GM21786 (cell line): ENCODE data around the gene ETV4.
A peak's percentile ranks its signal among the peaks of the same experiment; 100 is the strongest.

ENCODE experiments used
- ATAC-seq: cut with Tn5 transposase; IDR thresholded peaks from one replicate; pipeline ENCODE4 v1.9.1; 2021; ENCODE audit not compliant: unreplicated experiment

Gene ETV4

GRCh38 chr17:43546319-43547188 lies at the start of gene ETV4:
ETV4 (minus strand) TSS chr17:43546340; CDS start chr17:43545617, 723 bp downstream.
- peak; percentile 76 for ATAC-seq

- ATAC-seq = no peak
These were observed 49.3 kb upstream of the ETV4 start for GRCh38 chr17:43595466-43595865.

GRCh38 chr17:43591779-43592562 lies 45.8 kb upstream of the ETV4 start:
- no peak for ATAC-seq

- no peak for ATAC-seq
These were observed 44.9 kb upstream of the ETV4 start for GRCh38 chr17:43591001-43591400.

GRCh38 chr17:43588664-43589435 lies 42.7 kb upstream of the ETV4 start:
- no peak for ATAC-seq

- no peak for ATAC-seq
These were observed 42.0 kb upstream of the ETV4 start for GRCh38 chr17:43588121-43588520.

- no peak for ATAC-seq
These were observed 41.5 kb upstream of the ETV4 start for GRCh38 chr17:43587647-43588046.

GRCh38 chr17:43584666-43585102 lies 38.5 kb upstream of the ETV4 start:
- no peak for ATAC-seq

GRCh38 chr17:43583332-43583731 lies 37.2 kb upstream of the ETV4 start:
- no peak for ATAC-seq

- no peak for ATAC-seq
These were observed 35.5 kb upstream of the ETV4 start for GRCh38 chr17:43581613-43582012.

- ATAC-seq = no peak
These were observed 35.0 kb upstream of the ETV4 start for GRCh38 chr17:43581130-43581529.

- no peak for ATAC-seq
These were observed 33.5 kb upstream of the ETV4 start for GRCh38 chr17:43579566-43580140.

- peak; percentile 70 for ATAC-seq
These were observed 32.8 kb upstream of the ETV4 start for GRCh38 chr17:43578699-43579565.

GRCh38 chr17:43578404-43578698 lies 32.2 kb upstream of the ETV4 start:
- ATAC-seq = no peak

GRCh38 chr17:43577664-43578403 lies 31.7 kb upstream of the ETV4 start:
- no peak for ATAC-seq

- no peak for ATAC-seq
These were observed 30.6 kb upstream of the ETV4 start for GRCh38 chr17:43576563-43577229.

- no peak for ATAC-seq
These were observed 28.9 kb upstream of the ETV4 start for GRCh38 chr17:43574896-43575525.

GRCh38 chr17:43574348-43574747 lies 28.2 kb upstream of the ETV4 start:
- ATAC-seq = no peak
